HCT116 (cell line): ENCODE measurements around the gene ACTR1A. TPM values are rescaled to one million over a fixed set of nuclear protein-coding genes. Genes with fewer than 3 reads are reported as not detected.

Source experiments
- ATAC-seq: fragments of 200-7000 bp; cut with Tn5 transposase; 2 replicates; pipeline ENCODE4 v1.9.1; 2020; ENCODE audit warnings: mild to moderate bottlenecking, moderate library complexity
- BruUV-seq: library from RNA; stranded (reverse); fragments of 400-500 nt; replicated peaks from 2 replicates; lab custom pipeline; 2021; lab: Mats Ljungman, UMichigan
- CTCF ChIA-PET: fragments of 300-600 bp; sonication (Branson Sonifier 250); formaldehyde crosslinking; loops from one replicate; lab custom pipeline; 2021; ENCODE audit warnings: antibody characterized with exemption; lab: Charles Lee
- POLR2A ChIA-PET: fragments of 300-600, 350-600 bp; sonication (Branson Sonifier 250); formaldehyde crosslinking; loops from one replicate; lab custom pipeline; 2021; ENCODE audit warnings: antibody characterized with exemption; lab: Charles Lee
- RAD21 ChIA-PET, 2 experiments: fragments of 300-600 bp; sonication (Branson Sonifier 250); formaldehyde crosslinking; loops; one replicate each; lab custom pipeline; 2023; ENCODE audit warnings: low total read pairs in 2 of 2; ENCODE audit not compliant: uncharacterized antibody in 2 of 2, unreplicated experiment in 2 of 2, low non-redundant PET in 1 of 2; lab: Charles Lee
- DNase-seq: peaks from one replicate; pipeline ENCODE4 v3.0.0-alpha.2; 2010; ENCODE audit warnings: low read depth, low spot score
- H2AFZ ChIP-seq: fragments of 200-600 bp; shearing (Covaris generic), sonication (generic); 2 replicates; pipeline ENCODE4 v1.6.1; 2017; ENCODE audit warnings: low read depth, mixed run types, mixed read lengths, antibody characterized with exemption, low read length; ENCODE audit not compliant: poor library complexity, severe bottlenecking
- H3K27ac ChIP-seq: 2 replicates; pipeline ENCODE4 v1.5.1; 2012; ENCODE audit warnings: low read depth, low read length
- H3K27me3 ChIP-seq: fragments of 200-600 bp; sonication (generic); 2 replicates; pipeline ENCODE4 v1.6.1; 2016; ENCODE audit warnings: mixed run types, low read length, mixed read lengths; ENCODE audit not compliant: insufficient read depth
- H3K36me3 ChIP-seq, 2 experiments: fragments of 200-500 bp in 1 of 2; fragments of 200-600 bp in 1 of 2; sonication (Bioruptor generic) in 1 of 2; sonication (generic) in 1 of 2; 2 replicates each; pipeline versions ENCODE4 v1.5.1 to v1.6.1; 2014 to 2016; ENCODE audit warnings: low read length in 2 of 2, inconsistent platforms in 1 of 2, mixed read lengths in 1 of 2, mixed run types in 1 of 2; ENCODE audit not compliant: insufficient read depth in 2 of 2, control insufficient read depth in 1 of 2
- H3K4me1 ChIP-seq, 2 experiments: fragments of 200-600 bp in 1 of 2; sonication (generic) in 1 of 2; 2 replicates each; pipeline versions ENCODE4 v1.5.1 to v1.6.1; 2012 to 2017; ENCODE audit warnings: low read length in 2 of 2, inconsistent platforms in 1 of 2, mild to moderate bottlenecking in 1 of 2, mixed read lengths in 1 of 2, mixed run types in 1 of 2, moderate library complexity in 1 of 2; ENCODE audit not compliant: insufficient read depth in 2 of 2, control insufficient read depth in 1 of 2
- H3K4me2 ChIP-seq: fragments of 200-600 bp; sonication (generic); 2 replicates; pipeline ENCODE4 v1.6.1; 2017; ENCODE audit warnings: mixed run types, low read length, mixed read lengths
- H3K4me3 ChIP-seq, 2 experiments: fragments of 200-600 bp in 1 of 2; sonication (generic) in 1 of 2; replicated peaks in 1 of 2; 2 replicates each; pipeline ENCODE4 v1.5.1; 2011 to 2016; ENCODE audit warnings: low read length in 2 of 2, control low read depth in 1 of 2, low read depth in 1 of 2, mild to moderate bottlenecking in 1 of 2, mixed read lengths in 1 of 2, mixed run types in 1 of 2
- H3K79me2 ChIP-seq: fragments of 200-600 bp; sonication (generic); 2 replicates; pipeline ENCODE4 v1.6.1; 2017; ENCODE audit warnings: mild to moderate bottlenecking, mixed run types, low read length, moderate library complexity, mixed read lengths; ENCODE audit not compliant: insufficient read depth
- H3K9ac ChIP-seq: fragments of 200-600 bp; sonication (generic); 2 replicates; pipeline ENCODE4 v1.6.1; 2016; ENCODE audit warnings: low read length, mixed read lengths
- H3K9me2 ChIP-seq: fragments of 200-600 bp; sonication (generic), shearing (Covaris generic); 2 replicates; pipeline ENCODE4 v1.6.1; 2017; ENCODE audit warnings: mixed run types, mild to moderate bottlenecking, moderate library complexity; ENCODE audit not compliant: insufficient read depth
- H3K9me3 ChIP-seq, 2 experiments: fragments of 200-500 bp in 1 of 2; fragments of 200-600 bp in 1 of 2; sonication (Bioruptor generic) in 1 of 2; sonication (generic) in 1 of 2; 2 replicates each; pipeline ENCODE4 v1.6.1; 2014 to 2017; ENCODE audit warnings: low read length in 2 of 2, mixed read lengths in 2 of 2, inconsistent platforms in 1 of 2, low read depth in 1 of 2, mild to moderate bottlenecking in 1 of 2, mixed run types in 1 of 2, moderate library complexity in 1 of 2; ENCODE audit not compliant: control insufficient read depth in 1 of 2, insufficient read depth in 1 of 2
- H4K20me1 ChIP-seq: fragments of 200-600 bp; sonication (generic), shearing (Covaris generic); 2 replicates; pipeline ENCODE4 v1.6.1; 2017; ENCODE audit warnings: mixed run types, mild to moderate bottlenecking, moderate library complexity; ENCODE audit not compliant: insufficient read depth
- CBX3 ChIP-seq: IDR thresholded peaks from 2 replicates; pipeline ENCODE4 v1.6.1; 2012; ENCODE audit warnings: low read depth
- CEBPB ChIP-seq: IDR thresholded peaks from 2 replicates; pipeline ENCODE4 v1.6.1; 2012; ENCODE audit warnings: low read depth
- EGR1 ChIP-seq: IDR thresholded peaks from 2 replicates; pipeline ENCODE4 v1.6.1; 2012; ENCODE audit warnings: low read depth
- ELF1 ChIP-seq: IDR thresholded peaks from 2 replicates; pipeline ENCODE4 v1.6.1; 2012; ENCODE audit warnings: low read depth, borderline replicate concordance
- EZH2phosphoT487 ChIP-seq: fragments of 200-600 bp; IDR thresholded peaks from 2 replicates; pipeline ENCODE4 v1.6.1; 2018; ENCODE audit warnings: antibody characterized with exemption, borderline replicate concordance
- FOSL1 ChIP-seq: IDR thresholded peaks from 2 replicates; pipeline ENCODE4 v1.6.1; 2012; ENCODE audit warnings: low read depth
- JUND ChIP-seq: IDR thresholded peaks from 2 replicates; pipeline ENCODE4 v1.6.1; 2012
- MAX ChIP-seq: IDR thresholded peaks from 2 replicates; pipeline ENCODE4 v1.6.1; 2012
- POLR2AphosphoS5 ChIP-seq: IDR thresholded peaks from 2 replicates; pipeline ENCODE4 v1.6.1; 2011; ENCODE audit warnings: mild to moderate bottlenecking, low read depth, low read length, moderate library complexity
- RAD21 ChIP-seq: IDR thresholded peaks from 2 replicates; pipeline ENCODE4 v1.6.1; 2012; ENCODE audit warnings: low read depth, mild to moderate bottlenecking
- REST ChIP-seq: IDR thresholded peaks from 2 replicates; pipeline ENCODE4 v1.6.1; 2012; ENCODE audit warnings: low read depth
- SIN3A ChIP-seq: IDR thresholded peaks from 2 replicates; pipeline ENCODE4 v1.6.1; 2012; ENCODE audit warnings: low read depth
- SP1 ChIP-seq: IDR thresholded peaks from 2 replicates; pipeline ENCODE4 v1.6.1; 2012; ENCODE audit warnings: low read depth
- SRF ChIP-seq: IDR thresholded peaks from 2 replicates; pipeline ENCODE4 v1.6.1; 2012; ENCODE audit warnings: low read depth
- YY1 ChIP-seq: IDR thresholded peaks from 2 replicates; pipeline ENCODE4 v1.6.1; 2011; ENCODE audit warnings: low read length, low read depth, moderate library complexity, mild to moderate bottlenecking; ENCODE audit not compliant: insufficient replicate concordance; ENCODE audit errors: extremely low read depth
- ZNF274 ChIP-seq: fragments of 200-500 bp; sonication (Bioruptor generic); IDR thresholded peaks from 2 replicates; pipeline ENCODE4 v1.6.1; 2014; ENCODE audit warnings: mild to moderate bottlenecking, low read depth, low read length, inconsistent platforms
- intact Hi-C: fragments of 100-400 bp; cut with micrococcal nuclease; formaldehyde crosslinking; loops from 2 replicates; pipeline ENCODE4 v1.10.0; 2022
- total RNA-seq: library from RNA; stranded (reverse); gene quantifications from one replicate; pipeline ENCODE4 v1.2.1, GENCODE V29; 2021; ENCODE audit not compliant: unreplicated experiment
- TF ChIP-seq, protein P1 (sequence below), 3 experiments: fragments of 200-600 bp in 1 of 3; sonication (generic) in 1 of 3; IDR thresholded peaks in 2 of 3; conservative IDR thresholded peaks in 1 of 3; 2 replicates each; pipeline ENCODE4 v1.5.1; 2012 to 2017; ENCODE audit warnings: low read depth in 2 of 3, low read length in 2 of 3, antibody characterized with exemption in 1 of 3, borderline replicate concordance in 1 of 3, control low read depth in 1 of 3, mild to moderate bottlenecking in 1 of 3, mixed read lengths in 1 of 3, mixed run types in 1 of 3, moderate library complexity in 1 of 3; ENCODE audit not compliant: insufficient read depth in 1 of 3

The ACTR1A gene
- total RNA-seq, 1 experiment from 2014 or later: 94.2 TPM

- ChIA-PET CTCF (interaction anchor here (1.2 kb wide), 1 partner anchor 12 kb away, joined by 3 read pairs; the partner anchor contains the start of gene SUFU), POLR2A (no interaction called here)
- no peaks in the 10 kb centered on the region for H4K20me1 ChIP-seq
These were observed 13.2 kb upstream of the ACTR1A start for GRCh38 chr10:102515724-102516123.

More at GRCh38 chr10:102515724-102516123, 13.2 kb upstream of the ACTR1A start:
- no TSS peak for BruUV-seq
- TF ChIP-seq CEBPB: no peak
- TF ChIP-seq CBX3: no peak
- TF ChIP-seq ELF1: no peak
- TF ChIP-seq RAD21: no peak
- no peak for TF ChIP-seq SP1
- no peak for TF ChIP-seq POLR2AphosphoS5
- TF ChIP-seq SIN3A: no peak
- TF ChIP-seq JUND: no peak
- TF ChIP-seq EZH2phosphoT487: no peak
- TF ChIP-seq MAX: no peak
- TF ChIP-seq EGR1: no peak
- TF ChIP-seq REST: no peak
- TF ChIP-seq, protein P1, sequence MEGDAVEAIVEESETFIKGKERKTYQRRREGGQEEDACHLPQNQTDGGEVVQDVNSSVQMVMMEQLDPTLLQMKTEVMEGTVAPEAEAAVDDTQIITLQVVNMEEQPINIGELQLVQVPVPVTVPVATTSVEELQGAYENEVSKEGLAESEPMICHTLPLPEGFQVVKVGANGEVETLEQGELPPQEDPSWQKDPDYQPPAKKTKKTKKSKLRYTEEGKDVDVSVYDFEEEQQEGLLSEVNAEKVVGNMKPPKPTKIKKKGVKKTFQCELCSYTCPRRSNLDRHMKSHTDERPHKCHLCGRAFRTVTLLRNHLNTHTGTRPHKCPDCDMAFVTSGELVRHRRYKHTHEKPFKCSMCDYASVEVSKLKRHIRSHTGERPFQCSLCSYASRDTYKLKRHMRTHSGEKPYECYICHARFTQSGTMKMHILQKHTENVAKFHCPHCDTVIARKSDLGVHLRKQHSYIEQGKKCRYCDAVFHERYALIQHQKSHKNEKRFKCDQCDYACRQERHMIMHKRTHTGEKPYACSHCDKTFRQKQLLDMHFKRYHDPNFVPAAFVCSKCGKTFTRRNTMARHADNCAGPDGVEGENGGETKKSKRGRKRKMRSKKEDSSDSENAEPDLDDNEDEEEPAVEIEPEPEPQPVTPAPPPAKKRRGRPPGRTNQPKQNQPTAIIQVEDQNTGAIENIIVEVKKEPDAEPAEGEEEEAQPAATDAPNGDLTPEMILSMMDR (IDR thresholded peaks at IDR 0.05 in 2 of 3, conservative IDR thresholded peaks at IDR 0.05 in 1 of 3; ENCODE audit: borderline replicate concordance in 1 of 3, insufficient read depth in 1 of 3, low read depth in 2 of 3, low read length in 2 of 3): no peak
- no peak for TF ChIP-seq FOSL1
- no peak for TF ChIP-seq SRF
- no peak for TF ChIP-seq ZNF274
- TF ChIP-seq YY1: no peak
- H3K9me2 ChIP-seq: no peaks in the 10 kb centered on the region
- H3K79me2 ChIP-seq: no peaks in the 10 kb centered on the region; the same call in 1 of the 2 replicates
- H3K36me3 ChIP-seq: peaks cover 12% of the 10 kb centered on the region in 2 experiments
- intact Hi-C loops: no loop called here
- H3K9ac ChIP-seq: no peak overlapping the region
- DNase-seq: no peak
- H3K27ac ChIP-seq: no peak overlapping the region
- H3K9me3 ChIP-seq: no peaks in the 10 kb centered on the region
- H3K4me2 ChIP-seq: no peak overlapping the region
- H3K27me3 ChIP-seq: no peaks in the 10 kb centered on the region
- RAD21 ChIA-PET: no interaction called here
- H2AFZ ChIP-seq: no peak overlapping the region
- ATAC-seq: no peak
- no peak overlapping the region for H3K4me3 ChIP-seq
- H3K4me1 ChIP-seq: no peaks in the 10 kb centered on the region
